ENCODE measurements around the gene CEP85L. TPM values are rescaled to one million over a fixed set of nuclear protein-coding genes. Genes with fewer than 3 reads are reported as not detected.

CEP85L gene
- total RNA-seq, 1 donor from 2014 or later, result 3.3 TPM

GRCh38 chr6:118641042-118641441 is 10.3 kb downstream of the CEP85L start:
- TF ChIP-seq CTCF (conservative IDR thresholded peaks at IDR 0.05; ENCODE audit: low read depth, low read length), result no peak

GRCh38 chr6:118639054-118639964 is 12.1 kb downstream of the CEP85L start:
- no peak overlapping the region for H3K4me3 ChIP-seq (ENCODE audit: low read depth, low read length)
- no peak for TF ChIP-seq CTCF (conservative IDR thresholded peaks at IDR 0.05; ENCODE audit: low read depth, low read length)
- no peak for DNase-seq (ENCODE audit: low read depth)

More at GRCh38 chr6:118641042-118641441, 10.3 kb downstream of the CEP85L start:
- no peak for DNase-seq (ENCODE audit: low read depth)
- no peak overlapping the region for H3K4me3 ChIP-seq (ENCODE audit: low read depth, low read length)

DNA sequence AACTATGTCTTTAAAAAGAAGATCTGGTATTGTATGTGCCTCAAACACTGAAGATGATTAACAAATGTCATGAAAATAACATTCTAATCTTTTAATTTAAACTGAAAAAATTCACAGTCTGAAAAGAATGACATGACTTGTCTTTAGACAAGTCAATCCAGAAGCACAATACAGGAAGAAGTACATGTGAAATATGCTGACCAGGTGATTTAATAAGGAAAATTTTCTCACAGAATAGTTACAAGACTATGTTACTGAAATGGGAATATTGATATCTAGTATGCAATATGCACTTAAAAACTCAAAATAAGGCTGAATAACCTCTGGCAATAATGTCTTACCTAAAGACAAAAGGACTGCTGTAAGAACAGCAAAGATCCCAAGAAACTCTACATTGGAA is 13.1 kb downstream of the CEP85L start:
- no peak overlapping the region for H3K4me3 ChIP-seq (ENCODE audit: low read depth, low read length)
- no peak for TF ChIP-seq CTCF (conservative IDR thresholded peaks at IDR 0.05; ENCODE audit: low read depth, low read length)
- DNase-seq (ENCODE audit: low read depth), result no peak

DNA sequence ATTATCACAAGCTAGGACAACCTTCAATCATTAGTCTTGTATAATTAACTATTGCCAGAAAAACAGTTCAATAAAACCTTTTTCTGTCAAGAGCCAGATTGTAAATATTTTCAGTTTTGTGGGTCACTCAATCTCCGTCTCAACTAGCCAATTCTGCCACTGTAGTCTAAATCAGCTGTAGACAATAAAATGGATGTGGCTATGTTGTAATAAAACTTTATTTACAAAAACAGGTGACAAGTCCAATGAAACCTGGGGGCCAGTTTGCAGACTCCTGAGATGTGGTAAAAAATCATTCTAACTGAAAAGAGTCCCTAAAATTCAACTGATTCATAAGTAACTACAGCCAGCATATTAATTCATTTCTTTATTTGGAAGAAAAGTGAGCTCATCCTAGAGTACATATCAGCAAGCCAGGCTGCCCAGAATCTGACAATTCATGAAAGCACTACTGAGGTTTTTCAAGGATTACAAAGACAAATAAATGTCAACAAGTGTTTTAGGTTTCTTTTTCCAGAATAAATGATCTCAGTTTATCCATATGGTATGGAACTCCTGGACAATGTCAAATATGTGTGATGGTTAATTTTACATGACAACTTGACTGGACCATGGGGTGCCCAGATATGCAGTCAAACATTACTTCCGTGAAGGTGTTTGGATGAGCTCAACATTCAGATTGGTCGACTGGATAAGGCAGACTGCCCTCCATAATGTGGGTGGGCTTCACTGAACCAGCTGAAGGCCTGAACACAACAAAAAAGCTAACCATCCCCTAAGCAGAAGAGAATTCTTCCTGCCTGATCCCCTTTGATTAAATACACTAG is 15.3 kb downstream of the CEP85L start:
- no peak for TF ChIP-seq CTCF (conservative IDR thresholded peaks at IDR 0.05; ENCODE audit: low read depth, low read length)
- no peak overlapping the region for H3K4me3 ChIP-seq (ENCODE audit: low read depth, low read length)
- no peak for DNase-seq (ENCODE audit: low read depth)

DNA sequence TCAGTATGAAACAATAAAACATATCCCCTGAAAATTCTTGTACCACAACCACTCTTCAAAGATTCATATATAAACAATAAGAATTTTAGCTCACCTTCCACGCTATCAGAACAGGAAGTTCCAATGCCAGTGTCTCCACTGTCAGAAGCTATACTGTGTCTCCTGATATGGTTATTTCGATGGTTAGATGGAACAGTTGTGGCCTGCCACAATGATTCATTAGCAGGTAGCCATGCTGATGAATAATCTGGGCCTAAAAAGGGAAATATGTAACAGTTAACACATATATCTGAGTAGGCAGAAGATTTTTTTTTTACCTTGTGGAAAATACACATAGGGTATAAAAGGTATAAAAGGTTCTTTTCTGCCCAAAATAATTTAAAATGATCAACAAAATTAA is 19.0 kb downstream of the CEP85L start:
- H3K4me3 ChIP-seq (ENCODE audit: low read depth, low read length), result no peak overlapping the region
- no peak for TF ChIP-seq CTCF (conservative IDR thresholded peaks at IDR 0.05; ENCODE audit: low read depth, low read length)
- DNase-seq (ENCODE audit: low read depth), result no peak

DNA sequence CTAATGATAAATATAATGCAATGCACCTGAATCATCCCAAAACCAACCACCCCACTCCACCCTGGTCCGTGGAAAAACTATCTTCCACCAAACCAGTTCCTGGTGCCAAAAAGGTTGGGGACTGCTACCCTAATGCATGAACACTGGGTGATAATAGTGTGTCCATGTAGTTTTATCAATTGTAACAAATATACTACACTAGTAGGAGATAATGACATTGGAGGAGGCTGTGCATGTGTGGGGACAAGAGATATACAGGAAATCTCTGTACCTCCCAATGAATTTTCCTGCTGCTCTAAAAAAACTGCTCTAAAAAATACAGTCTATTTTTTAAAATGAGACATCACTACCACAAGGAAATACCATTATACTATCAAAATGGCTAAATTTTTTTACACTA is 20.5 kb downstream of the CEP85L start:
- DNase-seq (ENCODE audit: low read depth), result no peak
- no peak for TF ChIP-seq CTCF (conservative IDR thresholded peaks at IDR 0.05; ENCODE audit: low read depth, low read length)
- H3K4me3 ChIP-seq (ENCODE audit: low read depth, low read length), result no peak overlapping the region

Measured in epithelial cell of proximal tubule (primary cell).